HEK293 (cell line): ENCODE data around the gene NLRP2B.

Experiments used
- CTCF ChIA-PET: fragments of 350-600 bp; formaldehyde crosslinking; extraction: SDS; loops from one replicate; lab custom pipeline; 2021; ENCODE audit warnings: antibody characterized with exemption; lab: Yijun Ruan, JAX
- POLR2A ChIA-PET: fragments of 300-600 bp; formaldehyde crosslinking; extraction: SDS; loops from one replicate; lab custom pipeline; 2020; ENCODE audit warnings: antibody characterized with exemption, inconsistent platforms; lab: Yijun Ruan, JAX
- H3K27ac ChIP-seq: fragments of 200-500 bp; sonication (Bioruptor generic); 2 replicates; pipeline ENCODE4 v1.5.1; 2014; ENCODE audit warnings: low read depth, low read length, control low read depth, inconsistent platforms; ENCODE audit errors: extremely low read depth
- H3K36me3 ChIP-seq, 2 experiments: fragments of 200-500 bp in 1 of 2; sonication (Bioruptor generic) in 1 of 2; 1 replicate in 1 of 2; 2 replicates in 1 of 2; pipeline ENCODE4 v1.5.1; 2014 to 2017; ENCODE audit warnings: inconsistent platforms in 2 of 2, low read length in 2 of 2; ENCODE audit not compliant: control insufficient read depth in 2 of 2, insufficient read depth in 1 of 2
- H3K4me1 ChIP-seq: fragments of 200-500 bp; sonication (Bioruptor generic); 2 replicates; pipeline ENCODE4 v1.5.1; 2014; ENCODE audit warnings: mild to moderate bottlenecking, low read length, inconsistent platforms; ENCODE audit not compliant: control insufficient read depth, insufficient read depth
- H3K4me3 ChIP-seq: 2 replicates; pipeline ENCODE4 v1.5.1; 2011; ENCODE audit warnings: low read depth, mild to moderate bottlenecking, control low read depth, low read length, moderate library complexity
- H3K9me3 ChIP-seq: fragments of 200-500 bp; sonication (Bioruptor generic); 2 replicates; pipeline ENCODE4 v1.5.1; 2014; ENCODE audit warnings: low read depth, low read length, inconsistent platforms; ENCODE audit not compliant: control insufficient read depth, insufficient read depth
- KLF7 ChIP-seq: fragments of 450-650 bp; formaldehyde crosslinking; IDR thresholded peaks from 2 replicates; pipeline ENCODE4 v1.5.1; 2016; ENCODE audit warnings: missing biosample characterization, missing genetic modification characterization, borderline replicate concordance
- KLF9 ChIP-seq: fragments of 450-650 bp; formaldehyde crosslinking; IDR thresholded peaks from 2 replicates; pipeline ENCODE4 v1.5.1; 2016; ENCODE audit warnings: missing biosample characterization, missing genetic modification characterization, low read depth
- PRDM10 ChIP-seq: fragments of 450-650 bp; formaldehyde crosslinking; IDR thresholded peaks from 2 replicates; pipeline ENCODE4 v1.5.1; 2016; ENCODE audit warnings: missing biosample characterization, missing genetic modification characterization
- TSHZ1 ChIP-seq: fragments of 450-650 bp; formaldehyde crosslinking; IDR thresholded peaks from 2 replicates; pipeline ENCODE4 v1.5.1; 2016; ENCODE audit warnings: missing biosample characterization, missing genetic modification characterization, borderline replicate concordance
- ZFP3 ChIP-seq: fragments of 450-650 bp; formaldehyde crosslinking; IDR thresholded peaks from 2 replicates; pipeline ENCODE4 v1.5.1; 2016; ENCODE audit warnings: low read depth, missing biosample characterization, missing genetic modification characterization
- ZNF132 ChIP-seq: fragments of 450-650 bp; formaldehyde crosslinking; IDR thresholded peaks from 2 replicates; pipeline ENCODE4 v1.5.1; 2017; ENCODE audit warnings: missing biosample characterization, missing genetic modification characterization, borderline replicate concordance
- ZNF16 ChIP-seq: fragments of 450-650 bp; formaldehyde crosslinking; IDR thresholded peaks from 2 replicates; pipeline ENCODE4 v1.5.1; 2016; ENCODE audit warnings: low read depth, missing biosample characterization, missing genetic modification characterization
- ZNF175 ChIP-seq: fragments of 450-650 bp; formaldehyde crosslinking; IDR thresholded peaks from 2 replicates; pipeline ENCODE4 v1.5.1; 2016; ENCODE audit warnings: missing biosample characterization, missing genetic modification characterization
- ZNF211 ChIP-seq: fragments of 450-650 bp; formaldehyde crosslinking; IDR thresholded peaks from 2 replicates; pipeline ENCODE4 v1.5.1; 2016; ENCODE audit warnings: low read depth, missing biosample characterization, missing genetic modification characterization
- ZNF214 ChIP-seq: fragments of 450-650 bp; formaldehyde crosslinking; IDR thresholded peaks from 2 replicates; pipeline ENCODE4 v1.5.1; 2017; ENCODE audit warnings: missing biosample characterization, mild to moderate bottlenecking, missing genetic modification characterization, borderline replicate concordance
- ZNF248 ChIP-seq: fragments of 450-650 bp; formaldehyde crosslinking; IDR thresholded peaks from 2 replicates; pipeline ENCODE4 v1.5.1; 2017; ENCODE audit warnings: missing biosample characterization, missing genetic modification characterization
- ZNF37A ChIP-seq: fragments of 450-650 bp; IDR thresholded peaks from 2 replicates; pipeline ENCODE4 v1.5.1; 2018; ENCODE audit warnings: missing biosample characterization, missing genetic modification characterization
- ZNF394 ChIP-seq: fragments of 450-650 bp; formaldehyde crosslinking; IDR thresholded peaks from 2 replicates; pipeline ENCODE4 v1.5.1; 2016; ENCODE audit warnings: missing biosample characterization, missing genetic modification characterization, mild to moderate bottlenecking, moderate library complexity, borderline replicate concordance
- ZNF398 ChIP-seq: fragments of 450-650 bp; formaldehyde crosslinking; IDR thresholded peaks from 2 replicates; pipeline ENCODE4 v1.5.1; 2017; ENCODE audit warnings: missing biosample characterization, missing genetic modification characterization
- ZNF48 ChIP-seq: fragments of 450-650 bp; formaldehyde crosslinking; IDR thresholded peaks from 2 replicates; pipeline ENCODE4 v1.5.1; 2016; ENCODE audit warnings: missing biosample characterization, missing genetic modification characterization
- ZNF529 ChIP-seq: fragments of 450-650 bp; formaldehyde crosslinking; IDR thresholded peaks from 2 replicates; pipeline ENCODE4 v1.5.1; 2017; ENCODE audit warnings: missing genetic modification characterization, missing biosample characterization; ENCODE audit not compliant: insufficient replicate concordance
- ZNF555 ChIP-seq: fragments of 450-650 bp; formaldehyde crosslinking; conservative IDR thresholded peaks from 2 replicates; pipeline ENCODE4 v1.5.1; 2017; ENCODE audit warnings: missing biosample characterization, mild to moderate bottlenecking, missing genetic modification characterization, inconsistent platforms
- ZNF621 ChIP-seq: fragments of 450-650 bp; formaldehyde crosslinking; IDR thresholded peaks from 2 replicates; pipeline ENCODE4 v1.5.1; 2017; ENCODE audit warnings: missing biosample characterization, missing genetic modification characterization
- ZNF624 ChIP-seq: fragments of 450-650 bp; formaldehyde crosslinking; IDR thresholded peaks from 2 replicates; pipeline ENCODE4 v1.5.1; 2017; ENCODE audit warnings: missing biosample characterization, missing genetic modification characterization
- ZNF670 ChIP-seq: fragments of 450-650 bp; formaldehyde crosslinking; IDR thresholded peaks from 2 replicates; pipeline ENCODE4 v1.5.1; 2016; ENCODE audit warnings: missing biosample characterization, missing genetic modification characterization, low read depth
- ZNF677 ChIP-seq: fragments of 450-650 bp; IDR thresholded peaks from 2 replicates; pipeline ENCODE4 v1.5.0; 2018; ENCODE audit warnings: missing biosample characterization, mild to moderate bottlenecking, missing genetic modification characterization, moderate library complexity
- ZXDB ChIP-seq: fragments of 450-650 bp; formaldehyde crosslinking; IDR thresholded peaks from 2 replicates; pipeline ENCODE4 v1.5.1; 2016; ENCODE audit warnings: missing biosample characterization, missing genetic modification characterization

NLRP2B gene

GRCh38 chrX:57678686-57679428 is 1.2 kb downstream of the NLRP2B start:
- no peaks in the 10 kb centered on the region for H3K36me3 ChIP-seq
- TF ChIP-seq ZNF48 (tag by site-specific recombination) (no peak), ZNF132 (tag by site-specific recombination) (no peak), ZNF398 (tag by site-specific recombination) (no peak), ZNF248 (tag by site-specific recombination) (no peak), ZNF211 (tag by site-specific recombination) (no peak), ZNF37A (tag by site-specific recombination) (no peak), PRDM10 (tag by site-specific recombination) (no peak), ZFP3 (no peak), ZNF214 (tag by site-specific recombination) (no peak), ZNF670 (tag by site-specific recombination) (no peak), ZNF529 (tag by site-specific recombination) (no peak), ZNF555 (no peak), ZNF175 (tag by site-specific recombination) (no peak)
- no peak overlapping the region for H3K27ac ChIP-seq
- H3K9me3 ChIP-seq: no peaks in the 10 kb centered on the region
- H3K4me3 ChIP-seq: no peak overlapping the region
- POLR2A ChIA-PET: no interaction called here
- CTCF ChIA-PET: no interaction called here
- H3K4me1 ChIP-seq: no peaks in the 10 kb centered on the region

GRCh38 chrX:57677132-57677858 is 2.8 kb downstream of the NLRP2B start:
- Histone ChIP-seq H3K4me3 (no peak overlapping the region), H3K36me3 (no peaks in the 10 kb centered on the region), H3K4me1 (no peaks in the 10 kb centered on the region)
- CTCF ChIA-PET: no interaction called here
- POLR2A ChIA-PET: no interaction called here
- no peak for TF ChIP-seq ZFP3
- no peak for TF ChIP-seq ZNF621 (tag by site-specific recombination)
- no peak for TF ChIP-seq ZXDB (tag by site-specific recombination)
- TF ChIP-seq, all 188 proteins: peak for 0
- H3K9me3 ChIP-seq: no peaks in the 10 kb centered on the region
- H3K27ac ChIP-seq: no peak overlapping the region

GRCh38 chrX:57675320-57675719 is 4.7 kb downstream of the NLRP2B start:
- Histone ChIP-seq H3K36me3 (no peaks in the 10 kb centered on the region), H3K4me1 (no peaks in the 10 kb centered on the region), H3K9me3 (no peaks in the 10 kb centered on the region), H3K4me3 (no peak overlapping the region), H3K27ac (no peak overlapping the region)
- ChIA-PET POLR2A (no interaction called here), CTCF (interaction anchor here (0.6 kb wide), 1 partner anchor 17 kb away, joined by 4 read pairs; no protein-coding TSS in a partner anchor)
- TF ChIP-seq TSHZ1 (tag by site-specific recombination) (no peak), ZNF16 (tag by site-specific recombination) (no peak), KLF7 (no peak), ZNF677 (tag by site-specific recombination) (no peak), ZNF394 (tag by site-specific recombination) (no peak), ZNF624 (no peak), KLF9 (tag by site-specific recombination) (no peak)
